Measurements from ENCODE around the gene LYZL6.
"Not testable (repeated sequence)": the region's sequence is repeated elsewhere in the genome, so short reads cannot be mapped to it uniquely, and the experiment has no call there.

The LYZL6 gene

DNA sequence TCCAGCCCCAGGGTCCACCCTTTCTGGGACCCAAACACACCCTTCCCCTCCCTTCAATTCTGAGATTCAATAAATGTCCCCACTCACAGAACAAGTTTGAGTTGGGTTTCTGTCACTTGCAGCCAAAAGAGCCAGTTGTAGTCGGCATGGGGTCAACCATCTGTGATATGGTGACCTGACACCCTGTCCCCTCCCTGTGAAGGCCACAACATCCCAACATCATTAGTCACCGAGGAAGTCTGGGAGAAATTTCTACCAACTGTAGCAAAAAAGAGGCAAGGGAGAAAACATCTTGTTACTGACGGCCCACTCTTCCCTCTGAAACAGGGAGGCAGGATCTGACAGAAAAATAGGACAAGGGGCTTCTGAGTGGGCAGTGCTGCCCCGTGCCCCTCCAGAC lies 638 bp upstream of the LYZL6 start:
- no peak for DNase-seq

DNA sequence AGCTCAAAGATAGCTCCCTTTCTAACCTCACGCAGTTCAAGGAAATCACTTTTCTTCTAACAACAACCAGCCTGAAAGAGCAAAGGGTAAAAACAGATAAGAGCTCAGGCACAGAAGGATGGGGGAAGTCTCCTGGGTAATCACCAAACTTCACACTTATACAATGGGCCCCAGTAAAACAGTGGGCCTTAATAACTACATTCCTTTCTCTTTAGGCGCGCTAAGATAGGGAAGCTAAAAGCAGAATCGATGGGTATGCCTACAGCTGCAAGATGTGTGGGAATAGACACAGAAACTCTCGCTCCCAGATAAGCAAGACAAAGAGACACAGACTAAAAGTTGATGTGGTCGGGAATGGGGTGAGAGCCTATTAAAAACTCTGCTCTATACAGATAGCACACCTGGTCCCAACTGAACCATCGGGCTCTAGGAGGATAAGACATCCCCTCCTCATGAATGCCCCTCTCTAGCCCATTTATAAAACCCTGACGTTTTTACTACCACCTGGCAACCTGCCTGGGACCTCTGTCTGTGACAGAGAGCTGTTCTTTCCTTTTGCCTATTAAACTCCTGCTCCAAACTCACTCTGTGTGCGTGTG lies 826 bp downstream of the LYZL6 start:
- no peak for DNase-seq

DNA sequence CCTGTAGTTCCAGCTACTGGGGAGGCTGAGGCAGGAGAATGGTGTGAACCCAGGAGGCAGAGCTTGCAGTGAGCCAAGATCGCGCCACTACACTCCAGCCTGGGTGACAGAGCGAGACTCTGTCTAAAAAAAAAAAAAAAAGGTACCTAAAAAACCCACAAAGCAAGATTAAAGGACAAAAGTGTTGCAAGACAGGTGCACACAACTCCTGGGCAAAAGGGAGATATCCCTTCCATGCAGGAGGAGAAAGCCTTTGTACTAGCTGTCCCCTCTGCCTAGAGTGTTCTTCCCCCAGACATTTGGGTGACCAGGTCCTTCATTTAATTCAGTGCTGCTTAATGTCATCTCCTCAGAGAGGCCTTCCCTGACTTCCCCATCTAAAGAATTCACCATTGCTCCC lies 5.0 kb downstream of the LYZL6 start:
- DNase-seq: not testable (repeated sequence)

DNA sequence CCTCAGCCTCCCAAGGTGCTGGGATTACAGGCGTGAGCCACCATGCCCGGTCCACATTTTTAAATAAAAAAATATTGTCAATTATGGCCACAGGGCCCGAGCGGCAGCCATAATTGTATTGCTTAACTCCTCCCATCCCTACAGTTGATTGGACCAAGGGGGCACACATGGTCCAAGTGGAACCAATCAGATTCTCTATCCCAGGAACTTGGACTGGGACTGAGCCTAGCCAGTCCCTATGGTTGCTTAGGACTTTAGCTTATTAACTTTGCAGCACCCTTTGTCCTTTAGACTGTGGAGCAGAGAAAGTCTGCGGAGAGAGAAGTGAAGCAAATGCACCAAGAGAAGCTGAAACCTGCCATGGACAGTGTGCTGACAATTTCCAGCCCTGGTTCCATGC lies 7.5 kb downstream of the LYZL6 start:
- no peak for DNase-seq

DNA sequence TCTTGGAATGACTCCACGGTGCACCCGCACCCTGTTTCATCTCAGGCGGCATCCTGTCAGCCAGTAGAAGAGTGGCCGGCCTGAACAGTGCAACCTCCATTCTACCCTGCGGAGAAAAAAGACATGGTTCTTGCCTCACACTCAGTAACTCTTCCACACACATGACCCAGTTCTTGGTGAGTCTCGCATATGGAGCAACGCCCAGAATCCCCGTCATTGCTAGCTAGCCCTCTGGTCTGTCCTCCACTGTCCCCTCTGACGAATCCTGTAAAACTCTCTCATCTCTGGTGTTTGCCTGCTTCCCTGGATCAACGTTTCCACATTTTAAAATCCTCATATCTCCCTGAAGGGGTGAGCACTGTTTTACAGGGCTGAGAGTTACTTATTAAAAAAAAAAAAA lies 8.8 kb downstream of the LYZL6 start:
- no peak for DNase-seq

DNA sequence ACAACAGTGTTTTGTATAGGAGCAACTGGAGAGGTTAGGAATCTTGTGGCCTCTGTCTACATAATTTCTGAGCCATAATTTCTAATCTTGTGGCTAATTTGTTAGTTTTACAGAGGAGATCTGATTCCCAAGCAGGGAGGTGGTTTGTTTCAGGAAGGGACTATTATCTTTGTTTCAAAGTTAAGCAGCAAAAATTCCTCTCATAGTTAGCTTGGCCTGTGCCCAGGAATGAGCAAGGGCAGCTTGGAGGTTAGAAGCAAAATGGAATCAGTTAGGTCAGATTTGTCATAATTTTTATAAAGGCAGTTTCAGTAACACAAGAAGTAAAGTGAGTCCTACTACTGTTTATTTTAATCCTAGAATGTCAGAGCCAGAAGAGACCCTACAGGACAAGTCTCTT lies 10.9 kb downstream of the LYZL6 start:
- no peak for DNase-seq

DNA sequence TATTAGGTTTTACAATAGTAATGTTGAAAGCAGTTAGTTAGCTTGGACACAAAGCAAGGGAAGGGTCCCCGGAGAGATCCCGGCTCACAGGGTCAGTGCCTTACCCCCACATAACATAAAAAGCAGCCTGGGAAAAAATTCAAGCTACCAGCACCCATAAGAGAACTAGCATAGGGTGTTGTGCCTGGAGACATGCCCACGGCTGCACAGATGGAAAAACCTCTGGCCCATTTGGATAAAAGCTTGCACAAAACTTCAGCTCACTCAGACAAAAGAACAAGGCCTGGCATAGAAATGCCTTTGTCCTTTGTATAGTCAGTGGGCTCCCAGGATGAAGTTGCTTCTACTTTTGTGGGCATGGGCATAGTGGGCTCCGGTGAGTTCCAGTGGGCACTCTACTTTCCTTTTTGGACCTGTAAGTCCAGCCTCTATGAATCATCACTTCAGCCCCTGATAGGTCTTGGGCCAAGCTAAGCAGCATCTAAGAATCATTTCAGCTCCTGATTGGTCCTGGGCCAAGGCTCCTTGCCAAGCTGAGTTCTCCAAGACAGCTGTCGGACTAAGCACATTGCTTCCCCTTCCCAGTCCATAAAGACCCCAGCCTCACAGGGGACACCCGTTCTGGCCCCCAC lies 11.6 kb downstream of the LYZL6 start:
- no peak for DNase-seq

DNA sequence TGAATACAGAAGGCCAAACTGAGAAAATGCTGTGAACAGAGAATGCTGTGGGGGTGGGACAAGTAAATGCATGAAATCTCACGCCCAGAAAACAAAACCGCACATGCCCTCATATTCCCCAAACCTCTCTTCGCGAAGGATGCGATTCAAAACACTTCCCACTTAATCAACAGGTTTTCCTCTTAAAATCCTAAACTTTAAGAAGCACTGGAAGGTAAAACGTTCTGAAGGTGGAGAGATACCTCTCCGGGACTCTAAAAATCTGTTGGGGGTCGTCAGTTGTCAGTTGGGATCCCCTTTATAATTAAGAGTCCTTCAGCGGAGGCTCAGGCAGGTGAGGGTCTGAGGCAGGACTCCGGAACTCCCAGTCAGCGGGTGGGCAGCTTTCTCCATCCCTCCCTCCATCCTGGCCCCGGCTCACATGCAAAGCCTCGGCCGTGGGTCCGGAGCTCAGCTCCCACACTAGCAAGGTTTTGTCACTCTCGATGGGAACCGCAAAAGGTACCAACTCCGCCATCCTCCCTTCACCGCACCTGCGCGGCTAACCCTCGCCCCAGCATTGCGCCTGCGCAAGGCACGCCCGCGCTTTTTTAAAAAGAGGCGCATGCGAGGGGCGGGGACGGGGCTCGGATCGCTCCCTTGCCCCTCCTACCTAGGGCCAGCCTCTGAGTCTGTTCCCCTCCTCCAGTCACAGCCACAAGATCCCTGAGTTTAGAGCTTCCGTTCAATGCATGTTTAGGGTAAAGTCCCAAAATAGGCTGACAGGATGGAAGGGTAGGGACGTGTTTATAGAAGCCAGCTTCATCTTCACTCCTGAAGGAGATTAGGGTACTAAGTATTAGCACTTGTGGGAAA lies 13.1 kb downstream of the LYZL6 start, which contains the start of gene RDM1:
Gene RDM1, minus strand, starts transcription at position 563 of the 855 bp plus-strand sequence. Its CDS starts 46 bp downstream, at position 517.
- peak; percentile 49 to 72 (median 60) for DNase-seq

DNA sequence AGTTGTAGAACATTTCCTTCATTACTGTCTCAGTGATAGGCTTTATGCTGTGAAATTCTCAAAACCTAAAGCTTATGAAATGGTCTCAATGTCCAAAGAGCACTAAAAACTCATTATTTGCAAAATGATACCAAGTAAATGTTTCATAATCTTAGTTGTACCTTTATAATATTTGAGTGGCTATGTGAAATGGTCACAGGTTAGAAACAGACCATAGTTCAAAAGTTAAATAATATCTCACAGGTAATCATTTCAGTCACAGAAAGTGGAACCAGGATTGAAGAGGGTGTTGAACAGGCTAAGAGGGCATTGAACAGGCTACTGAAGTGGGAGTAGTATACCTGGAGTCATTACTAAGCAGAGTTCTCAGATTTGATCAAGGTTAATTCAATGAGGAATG lies 15.8 kb downstream of the LYZL6 start:
- DNase-seq: no peak

DNA sequence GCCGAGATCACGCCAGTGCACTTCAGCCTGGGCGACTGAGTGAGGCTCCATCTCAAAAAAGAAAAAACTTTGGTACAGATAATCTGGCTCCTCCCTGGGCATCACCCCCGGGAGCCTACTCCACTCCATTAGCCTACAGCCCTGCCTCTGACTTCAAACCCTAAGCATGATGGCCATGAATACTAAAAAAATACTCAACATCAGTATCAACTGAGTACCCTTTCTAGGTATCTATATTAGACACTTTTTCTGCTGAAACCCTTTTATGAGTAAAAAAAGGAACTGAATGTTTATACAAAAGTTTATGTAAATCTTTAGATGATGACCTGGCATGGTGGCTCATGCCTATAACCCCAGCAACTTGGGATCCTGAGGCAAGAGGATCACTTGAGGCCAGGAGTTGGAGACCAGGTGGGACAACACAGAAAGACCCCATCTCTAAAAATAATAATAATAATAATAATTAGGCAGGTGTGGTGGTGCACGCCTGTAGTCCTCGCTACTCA lies 19.9 kb downstream of the LYZL6 start:
- no peak for DNase-seq

DNA sequence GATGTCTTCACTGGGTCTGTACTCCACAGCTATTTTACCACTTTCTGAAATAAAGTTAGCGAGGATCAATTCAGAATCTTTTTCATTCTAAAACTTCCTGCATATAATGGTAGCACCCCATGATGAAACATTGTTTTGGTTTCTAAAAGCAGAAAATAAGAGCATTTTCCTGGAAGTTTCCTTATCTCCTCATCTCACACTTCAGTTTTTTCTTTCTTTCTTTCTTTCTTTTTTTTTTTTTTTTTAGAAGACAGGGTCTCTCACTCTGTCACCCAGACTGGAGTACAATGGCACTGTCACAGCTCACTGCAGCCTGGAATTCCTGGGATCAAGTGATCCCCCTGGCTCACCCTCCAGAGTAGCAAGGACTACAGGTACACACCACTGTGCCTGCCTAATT lies 23.3 kb downstream of the LYZL6 start:
- no peak for DNase-seq

DNA sequence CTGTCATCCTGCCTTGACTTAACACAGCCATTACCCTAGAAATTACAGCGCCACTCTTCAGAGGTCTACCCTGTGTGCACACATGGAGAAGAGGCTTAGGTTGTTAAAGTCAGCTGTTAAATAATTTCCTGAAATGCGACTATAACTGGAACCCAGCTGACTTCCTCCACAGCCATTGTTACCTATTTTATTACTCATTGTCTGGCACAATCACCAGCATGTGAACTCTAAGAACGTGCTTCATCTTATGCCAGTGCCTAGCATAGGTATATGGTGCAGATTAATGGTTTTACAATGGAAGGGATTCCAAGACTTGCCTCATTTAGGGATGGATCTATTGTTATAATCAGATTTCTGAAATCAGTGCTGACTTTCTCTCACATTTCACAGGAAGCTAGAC lies 24.8 kb downstream of the LYZL6 start:
- DNase-seq: no peak

DNA sequence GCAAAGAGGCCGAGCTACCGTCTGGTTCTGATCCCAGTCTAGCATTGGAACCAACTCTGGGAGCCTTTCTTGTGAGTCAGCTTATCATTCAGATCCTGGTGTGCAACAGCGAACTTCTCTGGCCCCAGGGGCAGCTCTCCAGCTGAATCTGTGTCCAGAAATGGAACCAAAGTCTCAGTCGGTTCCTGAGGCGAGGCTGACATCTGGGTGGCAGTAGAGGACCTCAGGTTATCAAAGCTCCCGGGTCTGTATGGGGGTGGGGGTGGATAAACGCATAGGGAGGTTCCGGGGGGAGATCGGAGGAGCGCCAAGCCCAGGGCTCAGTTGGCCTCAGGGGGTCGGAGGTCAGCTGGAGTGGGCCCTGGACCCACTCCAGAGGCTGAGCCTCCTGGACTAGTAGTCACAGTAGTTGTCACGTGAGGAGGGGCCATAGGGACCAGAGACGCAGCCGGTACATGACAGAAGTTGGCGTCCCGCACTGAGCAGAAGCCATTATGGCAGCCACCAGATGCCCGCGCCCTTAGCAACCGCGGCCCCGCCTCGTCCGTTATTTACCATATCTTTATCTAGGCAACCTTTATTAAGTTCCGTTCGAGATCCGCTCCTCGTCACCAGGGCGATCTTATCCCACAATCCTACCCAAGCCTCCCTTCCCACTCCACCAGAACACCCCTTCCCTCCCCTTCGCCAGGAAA lies 25.8 kb downstream of the LYZL6 start:
- no peak for DNase-seq

DNA sequence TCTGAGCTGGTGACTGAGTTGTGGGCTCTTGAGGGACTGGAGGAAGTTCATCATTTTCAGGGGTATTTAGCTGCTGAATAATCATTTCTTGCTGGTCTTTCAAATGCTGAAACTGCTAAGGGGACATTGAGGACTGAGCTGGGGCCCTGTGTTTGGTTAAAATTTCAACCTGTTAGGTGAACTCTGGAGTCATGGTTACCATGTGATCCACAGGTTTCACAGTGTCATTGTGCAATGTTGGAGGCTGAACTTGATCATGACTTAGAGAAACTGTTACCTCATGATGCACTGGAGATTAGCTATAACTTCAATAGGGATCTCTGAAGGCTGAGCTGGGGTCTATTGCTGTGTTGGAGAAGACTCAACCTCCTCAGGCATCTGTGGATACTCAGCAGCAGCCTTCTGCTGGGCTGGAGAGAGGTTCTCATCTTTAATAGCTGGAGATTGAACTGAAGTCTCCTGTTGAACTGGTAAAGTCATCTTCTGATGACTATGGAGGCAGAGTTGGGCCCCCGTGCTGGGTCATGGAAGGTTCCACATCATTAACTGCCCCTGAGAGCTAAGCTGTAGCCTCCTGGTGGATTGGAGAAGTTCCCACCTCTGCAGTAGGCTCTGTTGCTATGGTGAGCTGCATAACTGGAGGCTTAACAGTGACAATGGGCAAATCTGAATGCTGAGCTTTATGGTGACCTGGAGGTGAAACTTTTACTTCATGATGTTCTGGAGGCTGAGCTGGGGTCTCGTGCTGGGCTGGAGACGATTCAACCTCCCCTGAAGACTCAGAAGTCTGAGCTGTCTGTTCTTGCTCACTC lies 28.2 kb downstream of the LYZL6 start:
- DNase-seq: no peak

DNA sequence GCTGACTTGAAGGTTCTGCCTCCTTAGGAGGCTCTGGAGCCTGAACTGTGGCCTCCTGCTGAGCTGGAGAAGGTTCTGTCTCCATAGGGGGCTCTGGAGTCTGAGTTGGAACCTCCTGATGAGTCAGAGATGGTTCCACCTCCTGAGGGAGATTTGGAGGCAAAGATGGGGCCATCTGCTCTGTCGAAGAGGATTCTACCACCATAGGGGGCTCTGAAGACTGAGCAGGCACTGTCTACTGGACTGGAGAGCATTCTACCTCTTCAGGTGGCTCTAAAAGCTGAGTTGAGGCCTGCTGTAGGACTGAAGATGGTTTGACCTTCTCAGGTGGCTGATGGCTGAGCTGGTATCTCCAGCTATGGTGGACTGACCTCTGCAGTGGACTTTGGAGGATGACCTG lies 29.2 kb downstream of the LYZL6 start:
- DNase-seq: no peak

DNA sequence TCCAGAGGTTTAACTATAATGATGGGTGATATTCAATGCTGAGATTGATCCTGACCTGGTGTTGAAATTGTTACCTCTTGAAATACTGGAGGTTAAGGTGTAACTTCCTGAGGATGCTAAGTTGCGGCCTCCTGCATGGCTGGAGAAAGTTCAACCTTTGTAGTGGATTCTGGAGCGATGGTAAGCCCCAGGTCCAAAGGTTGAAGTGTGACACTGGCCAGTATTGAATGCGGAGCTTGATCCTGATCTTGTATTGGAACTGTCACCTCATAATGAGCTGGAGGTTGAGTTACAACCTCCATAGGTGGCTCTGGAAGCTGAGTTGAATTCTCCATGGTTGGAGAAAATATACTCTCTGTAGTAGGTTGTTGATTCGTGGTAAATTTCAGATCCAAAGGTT lies 29.9 kb downstream of the LYZL6 start:
- no peak for DNase-seq

DNA sequence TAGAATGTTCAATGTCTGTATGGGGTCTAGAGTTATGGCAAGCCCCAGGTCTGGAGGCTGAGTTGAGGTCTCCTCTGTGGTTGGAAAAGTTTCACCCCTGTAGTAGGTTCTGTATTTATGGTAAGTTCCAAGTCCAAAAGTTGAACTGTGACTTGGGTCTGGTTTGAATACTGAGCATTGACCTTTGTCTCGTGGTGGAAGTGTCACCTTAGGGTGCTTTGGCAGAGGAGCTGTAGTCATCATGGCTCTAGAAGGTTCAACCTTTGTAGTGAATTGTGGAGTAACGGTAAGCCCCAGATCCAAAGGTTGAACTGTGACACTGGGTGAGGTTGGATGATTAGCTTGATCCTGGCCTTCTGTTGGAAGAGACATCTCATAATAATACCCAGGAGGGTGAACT lies 30.6 kb downstream of the LYZL6 start:
- DNase-seq: no peak

DNA sequence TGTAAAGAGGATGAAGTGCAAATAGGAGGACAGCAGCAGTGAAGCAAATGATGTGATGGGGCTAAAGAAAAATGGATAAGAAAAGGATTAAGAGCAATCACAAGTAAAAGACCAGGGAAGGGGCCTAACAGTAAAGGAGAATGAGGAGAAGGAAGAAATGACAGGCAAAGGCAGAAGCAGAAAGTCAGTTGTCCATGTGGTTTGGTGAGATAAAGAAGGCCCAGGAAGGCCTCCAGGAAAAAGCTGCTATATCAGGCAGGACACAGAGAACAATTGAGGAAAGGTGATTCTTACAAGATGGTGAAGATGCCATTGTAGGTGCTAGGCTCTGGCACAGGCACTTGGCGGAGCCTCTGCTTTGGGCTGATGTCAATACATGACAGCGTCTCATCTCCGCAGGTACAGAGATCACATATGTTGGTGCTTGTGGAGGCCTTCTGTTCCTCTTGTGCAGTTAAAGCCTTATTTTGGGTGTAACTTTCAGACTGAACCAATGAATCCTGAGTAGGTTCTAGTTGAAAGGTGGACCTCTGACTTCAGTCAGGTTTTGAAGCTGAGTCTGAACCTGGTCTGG lies 31.1 kb downstream of the LYZL6 start:
- no peak for DNase-seq

DNA sequence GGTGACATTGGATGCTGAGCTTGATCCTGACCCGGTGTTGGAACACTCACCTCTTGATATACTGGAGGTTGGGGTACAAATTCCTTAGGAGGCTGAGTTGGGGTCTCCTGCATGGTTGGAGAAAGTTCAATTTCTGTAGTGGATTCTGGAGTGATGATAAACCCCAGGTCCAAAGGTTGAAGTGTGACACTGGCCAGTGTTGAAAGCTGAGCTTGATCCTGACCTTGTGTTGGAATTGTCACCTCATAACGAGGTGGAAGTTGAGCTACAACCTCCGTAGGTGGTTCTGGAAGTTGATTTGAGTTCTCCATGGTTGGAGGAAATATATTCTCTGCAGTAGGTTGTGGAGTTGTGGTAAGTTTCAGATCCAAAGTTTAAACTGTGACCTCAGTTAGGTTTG lies 34.1 kb downstream of the LYZL6 start:
- no peak for DNase-seq

DNA sequence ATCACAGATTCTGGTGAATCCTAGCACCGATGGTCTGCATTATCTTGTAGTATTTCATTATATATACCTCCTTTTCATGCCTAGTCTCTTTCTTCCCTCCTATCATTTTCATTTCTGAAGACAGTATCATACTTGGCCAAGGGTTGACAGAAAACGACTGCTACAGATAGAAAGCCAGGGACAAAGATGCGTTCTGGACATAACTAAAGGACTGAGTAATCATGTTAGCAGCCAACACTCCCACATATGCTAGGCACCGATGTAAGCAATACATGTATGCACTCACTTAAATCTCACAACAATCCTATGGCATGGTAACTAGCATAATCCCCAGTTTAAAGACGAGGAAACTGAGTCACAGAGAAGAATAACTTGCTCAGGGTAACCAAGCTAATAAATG lies 35.8 kb downstream of the LYZL6 start:
- DNase-seq: no peak

DNA sequence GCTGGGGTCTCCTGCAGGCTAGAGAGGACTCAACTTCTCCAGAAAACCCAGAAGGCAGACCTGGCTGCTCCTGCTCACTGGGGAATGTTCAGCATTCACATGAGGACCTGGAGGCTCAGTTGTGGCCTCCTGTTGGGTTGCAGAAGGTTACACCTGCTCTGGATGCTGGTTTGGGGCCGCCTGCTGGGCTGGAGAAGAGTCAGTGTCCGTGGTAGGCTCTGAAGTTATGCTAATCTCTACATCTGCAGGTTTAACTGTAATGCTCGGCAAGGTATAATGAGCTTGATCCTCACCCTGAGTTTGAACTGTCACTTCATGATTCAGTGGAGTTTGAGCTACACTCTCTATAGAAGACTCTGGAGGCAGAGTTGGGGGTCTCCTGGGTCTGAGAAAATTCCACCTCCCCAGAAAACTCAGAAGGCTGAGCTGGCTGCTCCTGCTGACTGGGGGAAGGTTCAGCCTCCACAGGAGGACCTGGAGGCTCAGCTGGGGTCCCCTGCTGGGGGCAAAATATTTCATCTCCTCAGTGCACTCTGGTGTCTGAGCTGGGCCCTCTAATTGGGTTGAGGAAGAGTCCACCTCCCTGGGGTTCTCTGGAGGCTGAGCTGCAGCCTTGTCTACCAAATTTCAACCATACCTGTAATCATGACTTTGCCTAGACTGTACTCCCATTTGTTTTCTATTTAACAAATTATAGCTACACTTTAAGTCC lies 36.4 kb downstream of the LYZL6 start:
- DNase-seq: no peak
